Esophagus muscularis mucosa (tissue), 4 donors: Measurements from ENCODE around the gene CST4. TPM values are rescaled to one million over a fixed set of nuclear protein-coding genes. Genes with fewer than 3 reads are reported as not detected.

ENCODE experiments used
- DNase-seq: peaks from one replicate; pipeline ENCODE4 v3.0.0-alpha.2; 2017; ENCODE audit errors: extremely low spot score
- H3K27ac ChIP-seq, 4 donors: fragments of 200-600 bp; sonication (generic); replicated peaks in 1 of 4; 1 replicate in 3 of 4; 2 replicates in 1 of 4; pipeline ENCODE4 v1.5.1; 2016 to 2019; ENCODE audit warnings: mild to moderate bottlenecking in 1 of 4
- H3K27me3 ChIP-seq, 4 donors: fragments of 200-600 bp; sonication (generic); one replicate each; pipeline versions ENCODE4 v1.5.1 to v1.6.0; 2016 to 2019
- H3K36me3 ChIP-seq, 4 donors: fragments of 200-600 bp; sonication (generic); one replicate each; pipeline ENCODE4 v1.5.1; 2016 to 2019
- H3K4me1 ChIP-seq, 4 donors: fragments of 200-600 bp; sonication (generic); one replicate each; pipeline ENCODE4 v1.5.1; 2016 to 2019
- H3K4me3 ChIP-seq, 4 donors: fragments of 200-600 bp; sonication (generic); 1 replicate in 2 of 4; 2 replicates in 2 of 4; pipeline ENCODE4 v1.5.1; 2016 to 2019; ENCODE audit warnings: mild to moderate bottlenecking in 4 of 4, moderate library complexity in 1 of 4
- H3K9me3 ChIP-seq, 4 donors: fragments of 200-600 bp; sonication (generic); 1 replicate in 3 of 4; 2 replicates in 1 of 4; pipeline ENCODE4 v1.5.1; 2016 to 2019
- EP300 ChIP-seq: sonication (generic); formaldehyde crosslinking; IDR thresholded peaks from one replicate; pipeline ENCODE4 v1.6.1; 2017; ENCODE audit warnings: antibody characterized with exemption
- POLR2A ChIP-seq: fragments of 450-650 bp; IDR thresholded peaks from one replicate; pipeline ENCODE4 v1.6.1; 2017; ENCODE audit warnings: antibody characterized with exemption, moderate library complexity, mild to moderate bottlenecking, low read depth
- POLR2AphosphoS5 ChIP-seq, 2 donors: sonication (generic); formaldehyde crosslinking; IDR thresholded peaks; one replicate each; pipeline ENCODE4 v1.6.1; 2017; ENCODE audit warnings: antibody characterized with exemption in 2 of 2
- WGBS: methylation state at CpG from one replicate; pipeline ENCODE4 v1.1.5; 2018; 5-methylcytosine and 5-hydroxymethylcytosine counted together
- intact Hi-C: fragments of 100-400 bp; cut with DNase I; formaldehyde crosslinking; loops from one replicate; pipeline ENCODE4 v1.15.1; 2023
- total RNA-seq, 4 donors: library from RNA; depleted of rRNA; stranded (reverse); fragments of >200 nt; gene quantifications; one replicate each; pipeline versions ENCODE4 v1.1.0 to v1.2.1, GENCODE V29; 2016
- TF ChIP-seq, protein P1 (sequence below), 3 experiments: fragments of 200-600 bp in 2 of 3; fragments of 450-650 bp in 1 of 3; sonication (generic) in 2 of 3; IDR thresholded peaks; one replicate each; pipeline ENCODE4 v1.5.1; 2017 to 2019; ENCODE audit warnings: antibody characterized with exemption in 3 of 3, mild to moderate bottlenecking in 2 of 3, moderate library complexity in 1 of 3

Gene CST4
- total RNA-seq, 4 donors from 2014 or later = not detected

- Histone ChIP-seq H3K27me3 (no peaks in the 10 kb centered on the region), H3K9me3 (no peaks in the 10 kb centered on the region), H3K36me3 (no peaks in the 10 kb centered on the region), H3K4me1 (peaks cover 5 to 22% (median 16%) of the 10 kb centered on the region in 4 donors), H3K4me3 (no peak overlapping the region), H3K27ac (no peak overlapping the region)
- intact Hi-C loops = no loop called here
- 57% methylated on average over 4 of the region's 4 CpGs for WGBS
- TF ChIP-seq, protein P1, sequence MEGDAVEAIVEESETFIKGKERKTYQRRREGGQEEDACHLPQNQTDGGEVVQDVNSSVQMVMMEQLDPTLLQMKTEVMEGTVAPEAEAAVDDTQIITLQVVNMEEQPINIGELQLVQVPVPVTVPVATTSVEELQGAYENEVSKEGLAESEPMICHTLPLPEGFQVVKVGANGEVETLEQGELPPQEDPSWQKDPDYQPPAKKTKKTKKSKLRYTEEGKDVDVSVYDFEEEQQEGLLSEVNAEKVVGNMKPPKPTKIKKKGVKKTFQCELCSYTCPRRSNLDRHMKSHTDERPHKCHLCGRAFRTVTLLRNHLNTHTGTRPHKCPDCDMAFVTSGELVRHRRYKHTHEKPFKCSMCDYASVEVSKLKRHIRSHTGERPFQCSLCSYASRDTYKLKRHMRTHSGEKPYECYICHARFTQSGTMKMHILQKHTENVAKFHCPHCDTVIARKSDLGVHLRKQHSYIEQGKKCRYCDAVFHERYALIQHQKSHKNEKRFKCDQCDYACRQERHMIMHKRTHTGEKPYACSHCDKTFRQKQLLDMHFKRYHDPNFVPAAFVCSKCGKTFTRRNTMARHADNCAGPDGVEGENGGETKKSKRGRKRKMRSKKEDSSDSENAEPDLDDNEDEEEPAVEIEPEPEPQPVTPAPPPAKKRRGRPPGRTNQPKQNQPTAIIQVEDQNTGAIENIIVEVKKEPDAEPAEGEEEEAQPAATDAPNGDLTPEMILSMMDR (IDR thresholded peaks at IDR 0.05) = no peak
- TF ChIP-seq POLR2AphosphoS5 (IDR thresholded peaks at IDR 0.05) (no peak), POLR2A (no peak), EP300 (no peak)
- no peak for DNase-seq
Measured at GRCh38 chr20:23646106-23646873, 42.5 kb downstream of the CST4 start.

DNA sequence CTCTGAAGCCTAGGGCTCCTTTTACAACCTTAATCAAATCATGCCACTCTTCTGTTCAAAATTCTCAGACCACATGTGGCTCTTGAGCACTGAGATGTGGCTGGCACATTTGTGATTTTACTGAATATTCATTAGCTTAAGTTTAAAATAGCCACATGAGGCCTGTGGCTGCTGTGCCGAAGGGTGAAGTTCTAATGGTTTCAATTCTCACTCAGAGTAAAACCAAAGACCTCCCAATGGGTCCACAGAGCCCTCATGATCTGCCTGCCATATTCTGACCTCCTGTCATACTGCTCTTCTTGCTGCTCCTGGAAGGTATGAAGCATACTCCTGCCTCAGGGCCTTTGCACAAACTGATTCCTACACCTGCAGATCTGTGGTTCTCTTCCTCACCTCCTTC, 43.3 kb downstream of the CST4 start:
- DNase-seq = no peak
- Histone ChIP-seq H3K4me3 (no peak overlapping the region), H3K4me1 (peaks cover 8 to 25% (median 16%) of the 10 kb centered on the region in 4 donors), H3K27ac (no peak overlapping the region), H3K36me3 (no peaks in the 10 kb centered on the region), H3K9me3 (no peaks in the 10 kb centered on the region), H3K27me3 (no peaks in the 10 kb centered on the region)
- intact Hi-C loops = no loop called here
- TF ChIP-seq EP300 (no peak), POLR2A (no peak), POLR2AphosphoS5 (IDR thresholded peaks at IDR 0.05) (no peak)
- TF ChIP-seq, protein P1 (IDR thresholded peaks at IDR 0.05) = no peak
- WGBS = 67% methylated on average over 1 of the region's 1 CpG

- no peaks in the 10 kb centered on the region for H3K27me3 ChIP-seq
- 96% methylated on average over 7 of the region's 7 CpGs for WGBS
- H3K9me3 ChIP-seq = no peaks in the 10 kb centered on the region
- H3K4me3 ChIP-seq = no peak overlapping the region
- DNase-seq = no peak
- H3K4me1 ChIP-seq = peaks cover 8 to 25% (median 16%) of the 10 kb centered on the region in 4 donors
- no peaks in the 10 kb centered on the region for H3K36me3 ChIP-seq
- H3K27ac ChIP-seq = no peak overlapping the region
- no peak for TF ChIP-seq POLR2AphosphoS5 (IDR thresholded peaks at IDR 0.05)
- TF ChIP-seq, protein P1 (IDR thresholded peaks at IDR 0.05) = no peak
- no peak for TF ChIP-seq EP300
- no peak for TF ChIP-seq POLR2A
- intact Hi-C loops = no loop called here
Measured at GRCh38 chr20:23644164-23644563, 44.7 kb downstream of the CST4 start.

DNA sequence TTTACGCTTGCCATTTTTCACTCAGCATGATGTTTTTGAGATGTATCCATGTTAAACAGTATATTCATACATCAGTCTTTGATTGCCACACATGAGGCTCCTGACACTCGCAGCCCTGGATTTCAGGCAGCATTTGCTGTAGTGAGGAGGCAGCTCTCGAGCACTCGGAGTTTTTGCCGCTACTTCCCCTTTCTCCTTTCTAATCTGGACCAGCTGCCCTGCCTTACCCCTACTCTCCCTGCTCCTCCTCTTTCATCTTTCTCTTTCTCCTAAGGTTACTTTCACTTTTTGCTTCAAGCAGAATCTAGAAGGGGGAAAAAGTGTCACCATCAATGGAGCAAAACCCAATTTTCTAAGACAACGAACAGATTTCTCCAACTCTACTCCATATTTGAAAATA, 45.2 kb downstream of the CST4 start:
- WGBS = 68% methylated on average over 6 of the region's 6 CpGs
- no peak for DNase-seq
- peaks cover 8 to 27% (median 16%) of the 10 kb centered on the region in 4 donors for H3K4me1 ChIP-seq
- TF ChIP-seq POLR2AphosphoS5 (IDR thresholded peaks at IDR 0.05) = no peak
- TF ChIP-seq POLR2A = no peak
- no peak for TF ChIP-seq EP300
- TF ChIP-seq, protein P1 (IDR thresholded peaks at IDR 0.05) = no peak
- H3K9me3 ChIP-seq = no peaks in the 10 kb centered on the region
- H3K27me3 ChIP-seq = no peaks in the 10 kb centered on the region
- intact Hi-C loops = no loop called here
- no peak overlapping the region for H3K27ac ChIP-seq
- no peak overlapping the region for H3K4me3 ChIP-seq
- H3K36me3 ChIP-seq = no peaks in the 10 kb centered on the region
